Suprapubic skin (tissue), 3 donors: ENCODE measurements around the gene DERA.

Experiments used
- CTCF ChIP-seq, 2 donors: fragments of 200-600 bp in 1 of 2; fragments of 450-650 bp in 1 of 2; sonication (generic) in 1 of 2; IDR thresholded peaks; one replicate each; pipeline ENCODE4 v1.5.1; 2016 to 2019; ENCODE audit warnings: antibody characterized with exemption in 2 of 2, mild to moderate bottlenecking in 1 of 2, moderate library complexity in 1 of 2
- POLR2AphosphoS5 ChIP-seq, 3 donors: sonication (generic); formaldehyde crosslinking; IDR thresholded peaks; one replicate each; pipeline ENCODE4 v1.6.1; 2017; ENCODE audit warnings: antibody characterized with exemption in 3 of 3

GRCh38 chr12:16075887-16076286, 164.8 kb downstream of the DERA start:
- TF ChIP-seq CTCF (IDR thresholded peaks at IDR 0.05) = no peak
- TF ChIP-seq POLR2AphosphoS5 (IDR thresholded peaks at IDR 0.05) = no peak
